Kidney epithelial cell (primary cell): ENCODE results near the gene CTRB2. TPM values are rescaled to one million over a fixed set of nuclear protein-coding genes. Genes with fewer than 3 reads are reported as not detected.

Source experiments
- DNase-seq: peaks from one replicate; pipeline ENCODE4 v3.0.0-alpha.2; 2010; ENCODE audit warnings: low read depth
- H3K27me3 ChIP-seq: 2 replicates; pipeline ENCODE4 v1.6.0; 2011; ENCODE audit warnings: low read length; ENCODE audit not compliant: control insufficient read depth, insufficient read depth
- H3K36me3 ChIP-seq: 2 replicates; pipeline ENCODE4 v1.5.1; 2011; ENCODE audit warnings: low read length; ENCODE audit not compliant: control insufficient read depth, insufficient read depth
- H3K4me3 ChIP-seq: 2 replicates; pipeline ENCODE4 v1.5.1; 2011; ENCODE audit warnings: low read depth, mild to moderate bottlenecking, control low read depth, low read length
- CTCF ChIP-seq: IDR thresholded peaks from 2 replicates; pipeline ENCODE4 v1.5.1; 2011; ENCODE audit warnings: mild to moderate bottlenecking, moderate library complexity, low read length, control low read depth, inconsistent platforms; ENCODE audit not compliant: insufficient read depth, poor library complexity, severe bottlenecking
- total RNA-seq: library from RNA; depleted of rRNA; stranded (reverse); fragments of >200 nt; gene quantifications from 2 replicates; pipeline ENCODE4 v1.2.3, GENCODE V29; 2015

The CTRB2 gene
- total RNA-seq, 1 donor from 2014 or later, result not detected

- no peaks in the 10 kb centered on the region for H3K27me3 ChIP-seq
- no peak for DNase-seq
- H3K4me3 ChIP-seq, result no peak overlapping the region
- H3K36me3 ChIP-seq, result peaks cover 9% of the 10 kb centered on the region
- no peak for TF ChIP-seq CTCF
These were observed 29.3 kb upstream of the CTRB2 start for GRCh38 chr16:75236232-75236631.

- Histone ChIP-seq H3K27me3 (no peaks in the 10 kb centered on the region), H3K4me3 (no peak overlapping the region), H3K36me3 (peaks cover 9% of the 10 kb centered on the region)
- no peak for DNase-seq
- no peak for TF ChIP-seq CTCF
These were observed 28.8 kb upstream of the CTRB2 start for GRCh38 chr16:75235721-75236193.

GRCh38 chr16:75234856-75235696, 28.1 kb upstream of the CTRB2 start:
- H3K27me3 ChIP-seq, result no peaks in the 10 kb centered on the region
- no peak overlapping the region for H3K4me3 ChIP-seq
- peaks cover 10% of the 10 kb centered on the region for H3K36me3 ChIP-seq
- TF ChIP-seq CTCF, result no peak
- DNase-seq, result no peak

GRCh38 chr16:75233611-75233938, 26.6 kb upstream of the CTRB2 start:
- H3K27me3 ChIP-seq, result no peaks in the 10 kb centered on the region

DNA sequence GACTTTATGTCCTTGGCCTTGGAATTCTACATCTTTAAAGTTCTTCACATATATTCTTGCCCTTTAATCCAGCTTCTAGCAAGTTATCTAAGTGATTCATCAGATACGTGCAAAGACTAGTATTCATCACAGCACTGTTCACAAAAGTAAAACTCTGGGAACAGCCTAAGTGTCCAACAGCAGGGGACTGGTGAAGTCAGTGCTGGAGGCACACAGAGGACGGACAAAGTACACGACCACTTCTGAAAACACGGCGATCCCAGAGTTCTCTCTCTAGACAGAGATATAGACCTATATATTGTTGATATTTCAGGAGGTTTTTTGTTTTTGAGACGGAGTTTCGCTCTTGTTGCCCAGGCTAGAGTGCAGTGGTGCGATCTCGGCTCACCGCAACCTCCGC, 24.6 kb upstream of the CTRB2 start:
- no peaks in the 10 kb centered on the region for H3K27me3 ChIP-seq
- H3K4me3 ChIP-seq, result no peak overlapping the region
- no peak for TF ChIP-seq CTCF
- DNase-seq, result no peak
- peaks cover 13% of the 10 kb centered on the region for H3K36me3 ChIP-seq

More at GRCh38 chr16:75233611-75233938, 26.6 kb upstream of the CTRB2 start:
- peaks cover 12% of the 10 kb centered on the region for H3K36me3 ChIP-seq
- DNase-seq, result no peak
- TF ChIP-seq CTCF, result no peak
- H3K4me3 ChIP-seq, result no peak overlapping the region
